DOHH2 (cell line): Measurements from ENCODE around the gene PTPRS.

ENCODE experiments used
- CTCF ChIP-seq: fragments of 200-600 bp; sonication (generic); IDR thresholded peaks from one replicate; pipeline ENCODE4 v1.5.1; 2014; ENCODE audit warnings: antibody characterized with exemption, mild to moderate bottlenecking, low read depth, low read length; ENCODE audit not compliant: poor library complexity, severe bottlenecking
- EZH2phosphoT487 ChIP-seq: fragments of 200-600 bp; sonication (generic); IDR thresholded peaks from 2 replicates; pipeline ENCODE4 v1.6.1; 2017; ENCODE audit warnings: borderline replicate concordance, mild to moderate bottlenecking, antibody characterized with exemption, low read length, moderate library complexity, mixed read lengths

- TF ChIP-seq CTCF (no peak), EZH2phosphoT487 (no peak)
Observed at GRCh38 chr19:5386841-5387240, 46.2 kb upstream of the PTPRS start.
